Mesenchymal stem cell (in vitro differentiated cells and primary cell): ENCODE measurements around the gene CYP2A6.
"Not testable (repeated sequence)": the region's sequence is repeated elsewhere in the genome, so short reads cannot be mapped to it uniquely, and the experiment has no call there.

Source experiments
- DNase-seq: peaks from one replicate; pipeline ENCODE4 v3.0.0-alpha.2; 2013
- H2AFZ ChIP-seq: one replicate; pipeline ENCODE4 v1.6.1; 2013; ENCODE audit warnings: low read depth, mild to moderate bottlenecking, control low read depth, inconsistent platforms, low read length, moderate library complexity
- H2AK5ac ChIP-seq: 2 replicates; pipeline ENCODE4 v1.6.1; 2013; ENCODE audit warnings: low read length, moderate library complexity, mild to moderate bottlenecking, inconsistent platforms; ENCODE audit not compliant: severe bottlenecking
- H2BK120ac ChIP-seq: one replicate; pipeline ENCODE4 v1.6.1; 2013; ENCODE audit warnings: low read depth, mild to moderate bottlenecking, inconsistent platforms, low read length, moderate library complexity
- H2BK12ac ChIP-seq, 2 experiments: one replicate each; pipeline ENCODE4 v1.6.1; 2013; ENCODE audit warnings: inconsistent platforms in 2 of 2, low read length in 2 of 2, mild to moderate bottlenecking in 2 of 2, moderate library complexity in 2 of 2, control low read depth in 1 of 2
- H2BK15ac ChIP-seq: one replicate; pipeline ENCODE4 v1.6.1; 2013; ENCODE audit warnings: mild to moderate bottlenecking, low read depth, inconsistent platforms; ENCODE audit not compliant: poor library complexity, severe bottlenecking
- H2BK5ac ChIP-seq: 2 replicates; pipeline ENCODE4 v1.6.1; 2013; ENCODE audit warnings: low read depth, mild to moderate bottlenecking, low read length, control low read depth, inconsistent platforms; ENCODE audit not compliant: poor library complexity, severe bottlenecking
- H3K14ac ChIP-seq, 2 experiments: one replicate each; pipeline ENCODE4 v1.6.1; 2013; ENCODE audit warnings: inconsistent platforms in 2 of 2, low read length in 2 of 2, control low read depth in 1 of 2, mild to moderate bottlenecking in 1 of 2, moderate library complexity in 1 of 2
- H3K18ac ChIP-seq, 2 experiments: one replicate each; pipeline ENCODE4 v1.6.1; 2013; ENCODE audit warnings: inconsistent platforms in 2 of 2, low read length in 2 of 2, control low read depth in 1 of 2, low read depth in 1 of 2, mild to moderate bottlenecking in 1 of 2
- H3K23ac ChIP-seq, 2 experiments: one replicate each; pipeline ENCODE4 v1.6.1; 2013; ENCODE audit warnings: inconsistent platforms in 2 of 2, low read length in 2 of 2, mild to moderate bottlenecking in 2 of 2, moderate library complexity in 2 of 2, control low read depth in 1 of 2
- H3K27ac ChIP-seq: 2 replicates; pipeline ENCODE4 v1.5.1; 2013; ENCODE audit warnings: mild to moderate bottlenecking, moderate library complexity, low read length, control low read depth, inconsistent platforms; ENCODE audit not compliant: poor library complexity, severe bottlenecking
- H3K27me3 ChIP-seq, 2 experiments: 2 replicates each; pipeline versions ENCODE4 v1.6.1 to v1.7.0; 2013; ENCODE audit warnings: low read length in 2 of 2, mild to moderate bottlenecking in 2 of 2, moderate library complexity in 2 of 2, control low read depth in 1 of 2, inconsistent platforms in 1 of 2; ENCODE audit not compliant: control insufficient read depth in 1 of 2, insufficient read depth in 1 of 2
- H3K36me3 ChIP-seq, 2 experiments: 2 replicates each; pipeline versions ENCODE4 v1.6.1 to v1.7.0; 2013; ENCODE audit warnings: low read length in 2 of 2, control low read depth in 1 of 2, inconsistent platforms in 1 of 2, low read depth in 1 of 2, mild to moderate bottlenecking in 1 of 2; ENCODE audit not compliant: insufficient read depth in 2 of 2, control insufficient read depth in 1 of 2
- H3K4ac ChIP-seq, 2 experiments: one replicate each; pipeline ENCODE4 v1.6.1; 2013; ENCODE audit warnings: inconsistent platforms in 2 of 2, low read length in 2 of 2, mild to moderate bottlenecking in 2 of 2, moderate library complexity in 2 of 2, control low read depth in 1 of 2, low read depth in 1 of 2
- H3K4me1 ChIP-seq: 2 replicates; pipeline ENCODE4 v1.6.1; 2013; ENCODE audit warnings: low read depth, low read length, control low read depth; ENCODE audit not compliant: control insufficient read depth, insufficient read depth
- H3K4me2 ChIP-seq: 2 replicates; pipeline ENCODE4 v1.6.1; 2013; ENCODE audit warnings: low read length, mild to moderate bottlenecking, inconsistent platforms; ENCODE audit not compliant: poor library complexity, severe bottlenecking
- H3K4me3 ChIP-seq, 2 experiments: 2 replicates each; pipeline versions ENCODE4 v1.5.1 to v1.7.0; 2013; ENCODE audit warnings: low read length in 2 of 2, mild to moderate bottlenecking in 2 of 2, control low read depth in 1 of 2, low read depth in 1 of 2; ENCODE audit not compliant: insufficient read depth in 1 of 2
- H3K79me1 ChIP-seq: replicated peaks from 2 replicates; pipeline ENCODE4 v1.6.1; 2013; ENCODE audit warnings: mild to moderate bottlenecking, control low read depth, low read length, inconsistent platforms; ENCODE audit not compliant: poor library complexity, severe bottlenecking
- H3K9ac ChIP-seq: 2 replicates; pipeline ENCODE4 v1.7.0; 2013; ENCODE audit warnings: mild to moderate bottlenecking, low read length, moderate library complexity
- H3K9me3 ChIP-seq: 2 replicates; pipeline ENCODE4 v1.7.0; 2013; ENCODE audit warnings: mild to moderate bottlenecking, low read length; ENCODE audit not compliant: control insufficient read depth
- H4K8ac ChIP-seq: one replicate; pipeline ENCODE4 v1.6.1; 2013; ENCODE audit warnings: inconsistent platforms, mild to moderate bottlenecking, low read length, moderate library complexity
- H4K91ac ChIP-seq: one replicate; pipeline ENCODE4 v1.6.1; 2013; ENCODE audit warnings: mild to moderate bottlenecking, low read length, inconsistent platforms
- WGBS: methylation state at CpG from one replicate; pipeline ENCODE4 v1.1.7; 2013; ENCODE audit warnings: mixed read lengths; 5-methylcytosine and 5-hydroxymethylcytosine counted together

CYP2A6 gene

GRCh38 chr19:40862785-40863184 lies 12.5 kb upstream of the CYP2A6 start:
- Histone ChIP-seq H4K91ac (no peak overlapping the region), H3K79me1 (no peaks in the 10 kb centered on the region), H3K4me3 (no peak overlapping the region), H2AFZ (no peak overlapping the region), H3K23ac (no peak overlapping the region), H3K4ac (no peak overlapping the region), H3K27ac (no peak overlapping the region), H4K8ac (no peak overlapping the region), H3K36me3 (no peaks in the 10 kb centered on the region), H3K4me1 (no peaks in the 10 kb centered on the region), H2BK12ac (no peak overlapping the region), H3K14ac (no peak overlapping the region), H2BK120ac (no peak overlapping the region), H2BK5ac (no peak overlapping the region), H2AK5ac (no peak overlapping the region), H3K9ac (no peak overlapping the region), H3K27me3 (no peaks in the 10 kb centered on the region), H2BK15ac (no peak overlapping the region), H3K4me2 (no peak overlapping the region), H3K18ac (no peak overlapping the region), H3K9me3 (no peaks in the 10 kb centered on the region)
- 73% methylated on average over 2 of the region's 4 CpGs for WGBS
- DNase-seq = peak; percentile 5

GRCh38 chr19:40862333-40862732 lies 12.1 kb upstream of the CYP2A6 start:
- H3K4me2 ChIP-seq = no peak overlapping the region
- H3K4me3 ChIP-seq = no peak overlapping the region
- H3K18ac ChIP-seq = no peak overlapping the region
- no peaks in the 10 kb centered on the region for H3K27me3 ChIP-seq
- H3K27ac ChIP-seq = no peak overlapping the region
- WGBS = no CpG with 5 or more reads among the region's 3 CpGs
- H2BK12ac ChIP-seq = no peak overlapping the region
- no peak overlapping the region for H2BK15ac ChIP-seq
- no peaks in the 10 kb centered on the region for H3K4me1 ChIP-seq
- H2AFZ ChIP-seq = no peak overlapping the region
- no peak overlapping the region for H4K91ac ChIP-seq
- H3K79me1 ChIP-seq = no peaks in the 10 kb centered on the region
- H3K36me3 ChIP-seq = no peaks in the 10 kb centered on the region
- no peak overlapping the region for H3K4ac ChIP-seq
- H2BK120ac ChIP-seq = no peak overlapping the region
- no peak overlapping the region for H3K23ac ChIP-seq
- no peak overlapping the region for H2AK5ac ChIP-seq
- H4K8ac ChIP-seq = no peak overlapping the region
- H3K14ac ChIP-seq = no peak overlapping the region
- no peak overlapping the region for H3K9ac ChIP-seq
- H2BK5ac ChIP-seq = no peak overlapping the region
- H3K9me3 ChIP-seq = no peaks in the 10 kb centered on the region
- DNase-seq = no peak

GRCh38 chr19:40858109-40858508 lies 7.9 kb upstream of the CYP2A6 start:
- Histone ChIP-seq H4K91ac (no peak overlapping the region), H2AFZ (no peak overlapping the region), H4K8ac (no peak overlapping the region), H3K4ac (no peak overlapping the region), H3K23ac (no peak overlapping the region), H2BK15ac (no peak overlapping the region), H2AK5ac (no peak overlapping the region), H3K36me3 (no peaks in the 10 kb centered on the region), H2BK120ac (no peak overlapping the region), H3K9me3 (no peaks in the 10 kb centered on the region), H2BK12ac (no peak overlapping the region), H3K79me1 (no peaks in the 10 kb centered on the region), H3K27me3 (no peaks in the 10 kb centered on the region), H2BK5ac (no peak overlapping the region), H3K18ac (no peak overlapping the region), H3K14ac (no peak overlapping the region), H3K4me3 (no peak overlapping the region), H3K4me2 (no peak overlapping the region), H3K4me1 (no peaks in the 10 kb centered on the region), H3K9ac (no peak overlapping the region), H3K27ac (no peak overlapping the region)
- DNase-seq = no peak
- 59% methylated on average over 5 of the region's 5 CpGs for WGBS

- H4K91ac ChIP-seq, H3K9me3 ChIP-seq, H2BK5ac ChIP-seq, H3K18ac ChIP-seq, H3K79me1 ChIP-seq, H2AFZ ChIP-seq, H3K4me1 ChIP-seq, H3K36me3 ChIP-seq, H2BK15ac ChIP-seq, DNase-seq, H3K23ac ChIP-seq, H4K8ac ChIP-seq, H3K9ac ChIP-seq, H3K27ac ChIP-seq, H3K4me2 ChIP-seq, H2BK120ac ChIP-seq, H2BK12ac ChIP-seq, H2AK5ac ChIP-seq, H3K4me3 ChIP-seq, H3K4ac ChIP-seq, H3K14ac ChIP-seq: not testable (repeated sequence)
- peaks cover 20 to 28% of the 10 kb centered on the region in 2 experiments for H3K27me3 ChIP-seq
- 75% methylated on average over 2 of the region's 3 CpGs for WGBS
Observed at GRCh38 chr19:40852467-40853152, 2.4 kb upstream of the CYP2A6 start.
